Cardiac fibroblast (primary cell): ENCODE data around the gene TEKT3.

Experiments used
- DNase-seq, 2 donors: peaks; one replicate each; pipeline versions ENCODE4 v3.0.0 to v3.0.0-alpha.2; 2010; ENCODE audit warnings: low read depth in 2 of 2
- H3K4me3 ChIP-seq, 2 donors: replicated peaks in 1 of 2; 1 replicate in 1 of 2; 2 replicates in 1 of 2; pipeline ENCODE4 v1.5.1; 2011; ENCODE audit warnings: low read depth in 2 of 2, low read length in 2 of 2, mild to moderate bottlenecking in 2 of 2, moderate library complexity in 1 of 2
- TF ChIP-seq, protein P1 (sequence below): IDR thresholded peaks from one replicate; pipeline ENCODE4 v1.5.1; 2011; ENCODE audit warnings: low read depth, mild to moderate bottlenecking, low read length, inconsistent platforms

Gene TEKT3

DNA sequence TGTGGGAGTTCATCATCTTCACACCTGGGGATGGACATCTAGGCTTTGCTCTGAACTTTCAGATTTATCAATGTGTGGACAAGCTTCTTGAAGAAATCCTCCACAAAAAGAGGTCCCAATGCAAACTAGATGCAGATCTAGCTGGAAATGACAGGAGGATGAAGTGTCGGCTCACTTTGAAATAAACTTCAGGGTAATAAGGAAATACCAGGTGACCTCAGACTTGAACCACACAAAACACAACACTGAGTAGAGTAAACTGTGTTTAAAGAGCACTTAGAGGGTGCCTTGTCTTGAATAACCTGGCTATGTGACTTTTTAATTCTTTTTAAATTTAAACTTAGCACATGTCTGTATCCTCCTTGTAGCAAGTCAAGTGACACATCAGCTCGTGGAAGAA is 27.2 kb upstream of the TEKT3 start:
- H3K4me3 ChIP-seq: no peak overlapping the region
- DNase-seq: no peak
- TF ChIP-seq, protein P1, sequence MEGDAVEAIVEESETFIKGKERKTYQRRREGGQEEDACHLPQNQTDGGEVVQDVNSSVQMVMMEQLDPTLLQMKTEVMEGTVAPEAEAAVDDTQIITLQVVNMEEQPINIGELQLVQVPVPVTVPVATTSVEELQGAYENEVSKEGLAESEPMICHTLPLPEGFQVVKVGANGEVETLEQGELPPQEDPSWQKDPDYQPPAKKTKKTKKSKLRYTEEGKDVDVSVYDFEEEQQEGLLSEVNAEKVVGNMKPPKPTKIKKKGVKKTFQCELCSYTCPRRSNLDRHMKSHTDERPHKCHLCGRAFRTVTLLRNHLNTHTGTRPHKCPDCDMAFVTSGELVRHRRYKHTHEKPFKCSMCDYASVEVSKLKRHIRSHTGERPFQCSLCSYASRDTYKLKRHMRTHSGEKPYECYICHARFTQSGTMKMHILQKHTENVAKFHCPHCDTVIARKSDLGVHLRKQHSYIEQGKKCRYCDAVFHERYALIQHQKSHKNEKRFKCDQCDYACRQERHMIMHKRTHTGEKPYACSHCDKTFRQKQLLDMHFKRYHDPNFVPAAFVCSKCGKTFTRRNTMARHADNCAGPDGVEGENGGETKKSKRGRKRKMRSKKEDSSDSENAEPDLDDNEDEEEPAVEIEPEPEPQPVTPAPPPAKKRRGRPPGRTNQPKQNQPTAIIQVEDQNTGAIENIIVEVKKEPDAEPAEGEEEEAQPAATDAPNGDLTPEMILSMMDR: no peak

DNA sequence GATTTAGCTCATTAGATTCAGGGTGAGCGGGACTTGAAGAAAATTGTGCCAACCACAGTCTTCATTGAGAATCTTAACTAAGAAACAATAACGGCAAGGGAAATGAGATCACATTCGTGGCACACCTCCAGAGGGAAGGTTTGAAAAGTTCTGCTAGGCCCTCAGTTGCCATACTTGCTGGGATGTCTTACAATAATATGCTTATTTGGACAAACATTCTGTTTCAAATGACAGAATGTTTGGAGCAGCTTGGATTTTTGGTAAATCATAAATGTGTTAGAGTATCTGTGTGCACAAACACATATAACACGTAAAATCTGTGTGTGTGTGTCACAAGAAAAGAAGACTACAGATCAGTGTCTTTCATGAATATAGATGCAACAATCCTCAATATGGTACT is 24.6 kb upstream of the TEKT3 start:
- no peak overlapping the region for H3K4me3 ChIP-seq
- TF ChIP-seq, protein P1: no peak
- DNase-seq: no peak

DNA sequence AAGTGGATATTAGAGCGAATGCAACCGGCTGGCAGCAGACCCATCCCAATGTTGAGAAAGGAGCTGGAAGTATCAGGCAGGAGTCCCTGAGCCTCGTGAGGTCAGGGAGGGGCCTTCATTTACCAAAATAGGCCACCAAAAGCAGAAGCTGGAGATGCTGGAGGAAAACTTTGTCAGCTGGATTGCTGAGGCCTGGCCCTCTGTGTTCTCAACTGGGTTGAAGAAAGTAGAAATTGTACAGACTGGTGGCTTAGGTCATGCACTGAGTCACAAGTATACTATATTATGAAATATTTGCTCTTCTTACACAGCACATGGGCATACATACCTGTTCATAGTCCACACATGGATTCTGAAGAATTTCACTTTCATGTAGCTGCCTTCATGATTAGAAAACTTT is 23.2 kb upstream of the TEKT3 start:
- H3K4me3 ChIP-seq: no peak overlapping the region
- TF ChIP-seq, protein P1: no peak
- peak in 1 of 2 donors; percentile 53 for DNase-seq

DNA sequence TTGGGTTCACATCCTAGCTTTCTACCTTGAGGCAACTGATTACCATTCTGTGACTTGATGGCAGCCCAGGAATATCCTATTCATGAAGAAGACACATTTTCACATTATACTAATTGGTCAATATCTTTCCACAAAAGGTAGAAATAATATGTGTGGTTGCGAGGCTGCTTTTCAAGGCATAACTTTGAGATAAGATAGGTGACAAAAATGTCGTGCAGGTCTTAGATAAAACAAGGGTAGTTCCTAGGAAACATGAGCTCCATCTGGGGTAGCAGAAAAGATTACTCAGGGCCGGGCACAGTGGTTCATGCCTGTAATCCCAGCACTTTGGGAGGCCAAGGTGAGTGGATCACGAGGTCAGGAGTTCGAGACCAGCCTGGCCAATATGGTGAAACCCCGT is 22.3 kb upstream of the TEKT3 start:
- H3K4me3 ChIP-seq: no peak overlapping the region
- TF ChIP-seq, protein P1: no peak
- DNase-seq: no peak

DNA sequence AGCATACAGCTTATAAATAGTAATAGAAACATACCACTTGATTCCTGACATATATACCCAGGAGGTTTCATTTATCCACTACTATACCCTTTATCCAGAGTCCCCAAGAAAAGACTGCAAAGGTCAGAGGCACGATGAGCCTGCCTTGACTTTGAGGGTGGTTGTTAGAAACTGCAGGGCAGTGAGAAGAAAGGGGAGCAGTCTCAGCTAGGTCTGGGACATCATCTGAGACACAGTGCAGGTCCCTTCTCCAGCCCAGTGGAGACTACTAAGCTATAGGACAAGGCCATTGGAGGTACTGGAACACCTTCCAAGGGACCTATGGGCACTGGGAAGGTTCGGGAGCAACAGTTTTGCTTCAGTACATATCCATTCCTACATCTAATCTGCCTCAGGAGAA is 20.2 kb upstream of the TEKT3 start:
- H3K4me3 ChIP-seq: no peak overlapping the region
- no peak for DNase-seq
- TF ChIP-seq, protein P1: no peak

DNA sequence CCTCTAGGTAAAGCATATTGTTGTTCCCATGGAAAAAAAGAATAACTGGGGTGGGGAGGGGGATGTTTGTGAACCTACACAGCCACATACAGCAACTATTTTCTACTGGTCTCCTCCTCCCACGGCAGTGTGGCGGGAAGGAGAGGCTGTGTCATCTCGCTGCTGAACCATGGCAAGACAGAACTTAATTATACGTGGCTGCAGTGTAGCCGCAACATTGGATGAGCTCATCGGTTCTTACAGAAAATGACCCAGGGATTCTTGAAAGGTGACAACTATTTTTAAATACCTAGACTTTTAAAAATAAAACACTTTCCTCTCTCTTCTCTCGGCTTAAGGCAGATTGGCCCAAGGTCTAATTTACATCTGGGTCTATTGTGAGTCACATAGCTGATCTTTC is 19.8 kb upstream of the TEKT3 start:
- no peak overlapping the region for H3K4me3 ChIP-seq
- no peak for DNase-seq
- TF ChIP-seq, protein P1: no peak

DNA sequence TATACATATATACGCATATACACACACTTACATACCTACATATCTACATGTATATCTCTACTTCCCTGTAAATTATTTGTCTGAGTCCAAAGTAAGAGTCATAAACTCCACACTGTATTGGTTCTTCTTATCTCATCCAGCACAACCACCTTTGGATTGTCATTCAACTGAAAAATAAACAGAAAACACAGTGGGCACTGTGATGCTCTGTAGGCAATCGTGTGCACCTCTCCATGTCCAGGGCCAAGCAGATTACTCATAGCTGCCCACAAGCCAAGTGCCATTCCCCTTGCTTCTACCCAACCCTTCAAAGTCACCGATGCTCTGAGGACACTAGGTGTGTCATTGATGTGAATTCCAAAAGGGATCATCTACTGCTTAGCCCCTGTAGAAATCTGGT is 12.9 kb upstream of the TEKT3 start:
- no peak overlapping the region for H3K4me3 ChIP-seq
- no peak for DNase-seq
- TF ChIP-seq, protein P1: no peak
